K562 (cell line): Measurements from ENCODE around the gene NFATC1. TPM values are rescaled to one million over a fixed set of nuclear protein-coding genes. Genes with fewer than 3 reads are reported as not detected.

Experiments
- ATAC-seq: fragments of 200-7000 bp; cut with Tn5 transposase; 3 replicates; pipeline ENCODE4 v1.9.1; 2020; ENCODE audit warnings: moderate library complexity
- BruUV-seq: library from RNA; stranded (reverse); fragments of 400-500 nt; replicated peaks from 2 replicates; lab custom pipeline; 2021; lab: Mats Ljungman, UMichigan
- CTCF ChIA-PET: fragments of 300-600 bp; formaldehyde crosslinking; extraction: SDS; loops from one replicate; lab custom pipeline; 2021; ENCODE audit warnings: low intra/inter-chr PET ratio; lab: Yijun Ruan, JAX
- POLR2A ChIA-PET: fragments of 300-600, 350-650 bp; sonication (Branson Sonifier 250); formaldehyde crosslinking; extraction: SDS; loops from one replicate; lab custom pipeline; 2021; ENCODE audit warnings: antibody characterized with exemption, inconsistent platforms; lab: Yijun Ruan, JAX
- DNase-seq, 4 experiments: peaks; one replicate each; pipeline versions ENCODE4 v3.0.0 to v3.0.0-alpha.2; 2011 to 2018; ENCODE audit warnings: low spot score in 3 of 4, mixed read lengths in 3 of 4; ENCODE audit errors: extremely low read depth in 1 of 4
- FAIRE-seq: peaks from 2 replicates; lab custom pipeline; 2011; peaks lifted over from hg19 to GRCh38; lab: Jason Lieb, UNC
- H2AFZ ChIP-seq: 2 replicates; pipeline ENCODE4 v1.6.0; 2011; ENCODE audit warnings: low read depth, low read length, control low read depth, inconsistent platforms
- H3K27ac ChIP-seq: fragments of 200-600 bp; 3 replicates; pipeline ENCODE4 v1.8.0; 2011; ENCODE audit warnings: low read depth, mild to moderate bottlenecking, control low read depth, inconsistent platforms, low read length, moderate library complexity, mixed read lengths; ENCODE audit errors: extremely low read depth
- H3K27me3 ChIP-seq, 2 experiments: fragments of 300-600 bp in 1 of 2; 2 replicates in 1 of 2; 3 replicates in 1 of 2; pipeline versions ENCODE4 v1.6.0 to v1.8.0; 2011; ENCODE audit warnings: inconsistent platforms in 2 of 2, low read length in 2 of 2, mild to moderate bottlenecking in 1 of 2, mixed read lengths in 1 of 2, moderate library complexity in 1 of 2; ENCODE audit not compliant: control insufficient read depth in 2 of 2, insufficient read depth in 2 of 2
- H3K36me3 ChIP-seq: fragments of 300-600 bp; 3 replicates; pipeline ENCODE4 v1.8.0; 2011; ENCODE audit warnings: mild to moderate bottlenecking, low read length, inconsistent platforms; ENCODE audit not compliant: control insufficient read depth, insufficient read depth
- H3K4me1 ChIP-seq, 2 experiments: fragments of 200-600 bp in 1 of 2; replicated peaks in 1 of 2; 2 replicates in 1 of 2; 3 replicates in 1 of 2; pipeline versions ENCODE4 v1.5.1 to v1.8.0; 2011; ENCODE audit warnings: inconsistent platforms in 2 of 2, low read length in 2 of 2, mild to moderate bottlenecking in 1 of 2, mixed read lengths in 1 of 2, moderate library complexity in 1 of 2; ENCODE audit not compliant: control insufficient read depth in 2 of 2, insufficient read depth in 2 of 2
- H3K4me2 ChIP-seq: 2 replicates; pipeline ENCODE4 v1.6.1; 2011; ENCODE audit warnings: low read length, control low read depth, inconsistent platforms, mixed read lengths; ENCODE audit not compliant: insufficient read depth
- H3K4me3 ChIP-seq: fragments of 200-600 bp; sonication (generic), shearing (Covaris generic); 2 replicates; pipeline ENCODE4 v1.5.1; 2016; ENCODE audit warnings: control low read depth, inconsistent platforms
- H3K79me2 ChIP-seq: fragments of 200-600 bp; 3 replicates; pipeline ENCODE4 v1.8.0; 2011; ENCODE audit warnings: low read length, inconsistent platforms; ENCODE audit not compliant: control insufficient read depth, insufficient read depth
- H3K9ac ChIP-seq, 2 experiments: 2 replicates each; pipeline versions ENCODE4 v1.6.0 to v1.6.1; 2011; ENCODE audit warnings: low read depth in 2 of 2, low read length in 2 of 2, control low read depth in 1 of 2, inconsistent platforms in 1 of 2, mild to moderate bottlenecking in 1 of 2, mixed read lengths in 1 of 2; ENCODE audit not compliant: insufficient read depth in 1 of 2
- H3K9me1 ChIP-seq: one replicate; pipeline ENCODE4 v1.6.0; 2011; ENCODE audit warnings: inconsistent platforms, mild to moderate bottlenecking, low read length, moderate library complexity; ENCODE audit not compliant: control insufficient read depth, insufficient read depth
- H3K9me3 ChIP-seq: replicated peaks from 2 replicates; pipeline ENCODE4 v1.5.1; 2011; ENCODE audit warnings: low read depth, low read length, inconsistent platforms; ENCODE audit not compliant: control insufficient read depth, insufficient read depth
- H4K20me1 ChIP-seq: replicated peaks from 2 replicates; pipeline ENCODE4 v1.6.1; 2011; ENCODE audit warnings: low read length, inconsistent platforms, mixed read lengths; ENCODE audit not compliant: control insufficient read depth, insufficient read depth
- HDAC3 ChIP-seq: fragments of 450-650 bp; IDR thresholded peaks from 2 replicates; pipeline ENCODE4 v1.6.1; 2018; ENCODE audit warnings: borderline replicate concordance, mild to moderate bottlenecking, moderate library complexity; ENCODE audit not compliant: partially characterized antibody
- IRF2 ChIP-seq: sonication (generic); formaldehyde crosslinking; IDR thresholded peaks from 2 replicates; pipeline ENCODE4 v1.8.1; 2022; ENCODE audit warnings: mild to moderate bottlenecking, missing genetic modification reagents
- KLF10 ChIP-seq: fragments of 250-450 bp; sonication (Bioruptor Pico); IDR thresholded peaks from 2 replicates; pipeline ENCODE4 v1.6.1; 2021; ENCODE audit warnings: matching md5 sums
- MAFG ChIP-seq: fragments of 450-650 bp; conservative IDR thresholded peaks from 2 replicates; pipeline ENCODE4 v1.6.1; 2016; ENCODE audit warnings: missing genetic modification characterization, missing compliant biosample characterization
- PPARD ChIP-seq: fragments of 250-450 bp; sonication (Bioruptor Pico); IDR thresholded peaks from 2 replicates; pipeline ENCODE4 v1.8.0; 2022; ENCODE audit warnings: inconsistent platforms, mild to moderate bottlenecking, moderate library complexity
- SIN3B ChIP-seq: fragments of 450-650 bp; IDR thresholded peaks from 2 replicates; pipeline ENCODE4 v1.6.1; 2017; ENCODE audit warnings: low read depth, mild to moderate bottlenecking, moderate library complexity
- STAT5B ChIP-seq: fragments of 250-450 bp; sonication (Bioruptor Pico); IDR thresholded peaks from 2 replicates; pipeline ENCODE4 v1.8.0; 2021; ENCODE audit warnings: mild to moderate bottlenecking, inconsistent platforms
- TAF1 ChIP-seq: IDR thresholded peaks from 2 replicates; pipeline ENCODE4 v1.6.1; 2011; ENCODE audit warnings: mild to moderate bottlenecking, low read length, moderate library complexity; ENCODE audit not compliant: insufficient read depth, control insufficient read depth, severe bottlenecking; ENCODE audit errors: extremely low read depth
- ZNF778 ChIP-seq: fragments of 450-650 bp; formaldehyde crosslinking; IDR thresholded peaks from 2 replicates; pipeline ENCODE4 v1.4.0; 2020; ENCODE audit warnings: mild to moderate bottlenecking, moderate library complexity
- WGBS: fragments of 100-300 bp; shearing (Covaris generic); methylation state at CpG from one replicate; pipeline ENCODE4 v1.1.6; 2016; ENCODE audit warnings: low coverage, mixed read lengths; ENCODE audit not compliant: insufficient coverage; ENCODE audit errors: missing lambda C conversion rate; 5-methylcytosine and 5-hydroxymethylcytosine counted together
- in situ Hi-C: fragments of 300-500 bp; cut with MboI; formaldehyde crosslinking; loops from 4 replicates; pipeline ENCODE4 v1.15.0; 2018; ENCODE audit warnings: inconsistent platforms, mixed read lengths
- intact Hi-C: fragments of 100-400 bp; cut with micrococcal nuclease; formaldehyde crosslinking; loops from 2 replicates; pipeline ENCODE4 v1.14.2; 2022
- polyA plus RNA-seq, 8 experiments: library from polyadenylated mRNA; depleted of rRNA in 4 of 8; stranded (reverse) in 5 of 8; unstranded in 3 of 8; fragments of >200 nt; fragmentation: Nextera tagmentation in 2 of 8; fragmentation: Illumina TruSeq in 1 of 8; extraction: Ambion mirVana in 2 of 8; extraction: Trizol in 1 of 8; gene quantifications; 2 replicates each; pipeline versions ENCODE4 v1.2.1 to v1.2.3, GENCODE V29; 2011 to 2014; ENCODE audit warnings: inconsistent platforms in 1 of 8, missing spikeins in 1 of 8
- total RNA-seq, 7 experiments: library from RNA; depleted of rRNA in 6 of 7; stranded (reverse); fragments of >200 nt in 6 of 7; fragmentation: Illumina TruSeq in 2 of 7; extraction: Trizol in 2 of 7; gene quantifications; 2 replicates each; pipeline versions ENCODE4 v1.2.1 to v1.2.3, GENCODE V29; 2011 to 2021; ENCODE audit warnings: low replicate concordance in 1 of 7
- TF ChIP-seq, protein P1 (sequence below): fragments of 250-450 bp; sonication (Bioruptor Pico); IDR thresholded peaks from 2 replicates; pipeline ENCODE4 v1.4.0; 2020; ENCODE audit warnings: borderline replicate concordance
- TF ChIP-seq, protein P2 (sequence below): fragments of 250-450 bp; sonication (Bioruptor Pico); IDR thresholded peaks from 2 replicates; pipeline ENCODE4 v1.5.0; 2022; ENCODE audit warnings: mild to moderate bottlenecking

The NFATC1 gene
- total and polyA plus RNA-seq, 9 of the 15 experiments (the other 6 are each of a cell fraction or from before 2014, with no cell fraction given) = 1.1 to 16.4 (median 2.5) TPM

DNA sequence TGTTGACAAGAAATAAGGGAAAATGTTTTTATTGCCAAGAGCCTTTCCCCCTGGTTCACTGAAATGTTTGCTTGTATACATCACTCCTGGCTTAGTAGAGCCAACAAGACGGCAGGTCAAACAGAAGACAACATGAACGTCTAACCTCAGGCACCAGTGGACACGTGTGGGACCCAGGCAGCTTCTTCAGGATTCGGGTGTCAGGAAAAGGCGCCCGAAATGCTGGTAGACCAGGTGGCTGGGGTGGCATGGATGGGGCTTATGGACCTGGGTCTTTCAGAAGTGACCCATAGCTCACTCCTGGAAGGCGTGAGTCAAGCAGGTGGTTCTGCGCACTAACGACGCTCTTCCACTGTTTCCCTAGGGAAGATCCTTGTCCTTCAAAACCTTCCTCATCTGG lies 23.3 kb upstream of the NFATC1 start (continued):
- TF ChIP-seq, protein P1, sequence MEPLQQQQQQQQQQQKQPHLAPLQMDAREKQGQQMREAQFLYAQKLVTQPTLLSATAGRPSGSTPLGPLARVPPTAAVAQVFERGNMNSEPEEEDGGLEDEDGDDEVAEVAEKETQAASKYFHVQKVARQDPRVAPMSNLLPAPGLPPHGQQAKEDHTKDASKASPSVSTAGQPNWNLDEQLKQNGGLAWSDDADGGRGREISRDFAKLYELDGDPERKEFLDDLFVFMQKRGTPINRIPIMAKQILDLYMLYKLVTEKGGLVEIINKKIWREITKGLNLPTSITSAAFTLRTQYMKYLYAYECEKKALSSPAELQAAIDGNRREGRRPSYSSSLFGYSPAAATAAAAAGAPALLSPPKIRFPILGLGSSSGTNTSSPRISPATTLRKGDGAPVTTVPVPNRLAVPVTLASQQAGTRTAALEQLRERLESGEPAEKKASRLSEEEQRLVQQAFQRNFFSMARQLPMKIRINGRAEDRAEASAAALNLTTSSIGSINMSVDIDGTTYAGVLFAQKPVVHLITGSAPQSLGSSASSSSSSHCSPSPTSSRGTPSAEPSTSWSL = no peak

DNA sequence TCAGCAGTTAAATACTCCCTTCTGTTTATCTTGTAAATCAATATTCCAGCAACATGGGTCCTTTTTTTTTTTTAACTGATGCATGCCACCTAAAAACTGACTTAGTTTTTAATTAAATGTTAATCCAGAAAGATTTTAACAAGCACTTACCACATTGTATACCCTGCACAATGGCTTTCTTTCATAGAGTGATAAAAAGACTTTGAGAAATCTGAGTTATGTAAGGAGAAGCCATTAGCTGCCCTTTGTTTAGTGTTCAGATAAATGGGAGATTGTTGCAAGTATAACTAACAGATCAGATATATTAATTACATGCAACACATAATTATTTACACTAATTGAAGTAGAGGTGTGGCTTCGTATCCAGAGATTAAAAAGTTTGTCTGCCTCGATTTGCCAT lies 22.7 kb upstream of the NFATC1 start:
- ATAC-seq (no peak), FAIRE-seq (no peak), DNase-seq (no peak)
- intact Hi-C loops (no loop called here), in situ Hi-C loops (no loop called here)
- POLR2A ChIA-PET = no interaction called here
- no peaks in the 10 kb centered on the region for H4K20me1 ChIP-seq
- H3K9me3 ChIP-seq = no peaks in the 10 kb centered on the region
- H3K4me1 ChIP-seq = no peaks in the 10 kb centered on the region
- TF ChIP-seq KLF10 (no peak), SIN3B (no peak), HDAC3 (no peak), TAF1 (no peak), STAT5B (no peak), IRF2 (CRISPR knock-in tag) (no peak), ZNF778 (no peak), MAFG (tag) (no peak), PPARD (no peak)
- TF ChIP-seq, protein P2, sequence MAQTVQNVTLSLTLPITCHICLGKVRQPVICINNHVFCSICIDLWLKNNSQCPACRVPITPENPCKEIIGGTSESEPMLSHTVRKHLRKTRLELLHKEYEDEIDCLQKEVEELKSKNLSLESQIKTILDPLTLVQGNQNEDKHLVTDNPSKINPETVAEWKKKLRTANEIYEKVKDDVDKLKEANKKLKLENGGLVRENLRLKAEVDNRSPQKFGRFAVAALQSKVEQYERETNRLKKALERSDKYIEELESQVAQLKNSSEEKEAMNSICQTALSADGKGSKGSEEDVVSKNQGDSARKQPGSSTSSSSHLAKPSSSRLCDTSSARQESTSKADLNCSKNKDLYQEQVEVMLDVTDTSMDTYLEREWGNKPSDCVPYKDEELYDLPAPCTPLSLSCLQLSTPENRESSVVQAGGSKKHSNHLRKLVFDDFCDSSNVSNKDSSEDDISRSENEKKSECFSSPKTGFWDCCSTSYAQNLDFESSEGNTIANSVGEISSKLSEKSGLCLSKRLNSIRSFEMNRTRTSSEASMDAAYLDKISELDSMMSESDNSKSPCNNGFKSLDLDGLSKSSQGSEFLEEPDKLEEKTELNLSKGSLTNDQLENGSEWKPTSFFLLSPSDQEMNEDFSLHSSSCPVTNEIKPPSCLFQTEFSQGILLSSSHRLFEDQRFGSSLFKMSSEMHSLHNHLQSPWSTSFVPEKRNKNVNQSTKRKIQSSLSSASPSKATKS (CRISPR knock-in tag) = no peak
- no peak overlapping the region for H3K27ac ChIP-seq
- H3K36me3 ChIP-seq = no peaks in the 10 kb centered on the region
- no peaks in the 10 kb centered on the region for H3K9me1 ChIP-seq
- H2AFZ ChIP-seq = no peak overlapping the region
- no TSS peak for BruUV-seq
- H3K79me2 ChIP-seq = no peaks in the 10 kb centered on the region
- H3K4me2 ChIP-seq = no peak overlapping the region
- no peak overlapping the region for H3K9ac ChIP-seq
- no peak overlapping the region for H3K4me3 ChIP-seq
- CTCF ChIA-PET = no interaction called here
- WGBS = 62% methylated on average over 2 of the region's 2 CpGs
- H3K27me3 ChIP-seq = no peaks in the 10 kb centered on the region
